OCI-LY3 (cell line): Measurements from ENCODE around the gene CPM.

ENCODE experiments used
- H2AFZ ChIP-seq: fragments of 200-600, 300-600 bp; shearing (Covaris generic); 2 replicates; pipeline ENCODE4 v1.6.0; 2014; ENCODE audit warnings: antibody characterized with exemption, low read depth, low read length
- H3K27ac ChIP-seq: fragments of 200-600, 300-600 bp; sonication (generic); 2 replicates; pipeline ENCODE4 v1.5.1; 2014; ENCODE audit warnings: mild to moderate bottlenecking, low read length, moderate library complexity, mixed read lengths
- H3K27me3 ChIP-seq: fragments of 200-600, 300-600 bp; sonication (generic); 2 replicates; pipeline ENCODE4 v1.6.1; 2014; ENCODE audit warnings: low read depth, low read length, mixed read lengths
- H3K36me3 ChIP-seq: fragments of 200-600, 300-600 bp; sonication (generic); replicated peaks from 2 replicates; pipeline ENCODE3; 2014; ENCODE audit warnings: low read depth, low read length, mixed read lengths
- H3K4me1 ChIP-seq: fragments of 300-600, 200-600 bp; sonication (generic); 2 replicates; pipeline ENCODE4 v1.6.1; 2014; ENCODE audit warnings: low read length, mixed read lengths
- H3K4me2 ChIP-seq: fragments of 200-600, 300-600 bp; sonication (generic); 2 replicates; pipeline ENCODE4 v1.6.1; 2014; ENCODE audit warnings: low read length, mixed read lengths
- H3K4me3 ChIP-seq: fragments of 300-600, 200-600 bp; sonication (generic); 2 replicates; pipeline ENCODE4 v1.5.1; 2014; ENCODE audit warnings: antibody characterized with exemption, mild to moderate bottlenecking, low read length, moderate library complexity
- H3K79me2 ChIP-seq: fragments of 300-600, 200-600 bp; shearing (Covaris generic); 2 replicates; pipeline ENCODE4 v1.6.1; 2014; ENCODE audit warnings: mild to moderate bottlenecking, low read length, mixed read lengths
- H3K9ac ChIP-seq: fragments of 300-600, 200-600 bp; shearing (Covaris generic); 2 replicates; pipeline ENCODE4 v1.6.0; 2014; ENCODE audit warnings: mild to moderate bottlenecking, low read length, moderate library complexity
- H3K9me3 ChIP-seq: fragments of 200-600, 300-600 bp; shearing (Covaris generic); 2 replicates; pipeline ENCODE4 v1.6.1; 2014; ENCODE audit warnings: low read length, mixed read lengths; ENCODE audit not compliant: insufficient read depth
- H4K20me1 ChIP-seq: fragments of 200-600, 300-600 bp; sonication (generic); 2 replicates; pipeline ENCODE4 v1.6.1; 2016; ENCODE audit warnings: low read length, mixed read lengths; ENCODE audit not compliant: insufficient read depth
- CTCF ChIP-seq: fragments of 200-600, 300-600 bp; sonication (generic); IDR thresholded peaks from 2 replicates; pipeline ENCODE4 v1.5.1; 2014; ENCODE audit warnings: antibody characterized with exemption, low read length, low read depth
- EZH2phosphoT487 ChIP-seq: fragments of 200-600 bp; shearing (Covaris generic); IDR thresholded peaks from 2 replicates; pipeline ENCODE4 v1.6.1; 2018; ENCODE audit warnings: antibody characterized with exemption, mixed run types, low read depth

The CPM gene

DNA sequence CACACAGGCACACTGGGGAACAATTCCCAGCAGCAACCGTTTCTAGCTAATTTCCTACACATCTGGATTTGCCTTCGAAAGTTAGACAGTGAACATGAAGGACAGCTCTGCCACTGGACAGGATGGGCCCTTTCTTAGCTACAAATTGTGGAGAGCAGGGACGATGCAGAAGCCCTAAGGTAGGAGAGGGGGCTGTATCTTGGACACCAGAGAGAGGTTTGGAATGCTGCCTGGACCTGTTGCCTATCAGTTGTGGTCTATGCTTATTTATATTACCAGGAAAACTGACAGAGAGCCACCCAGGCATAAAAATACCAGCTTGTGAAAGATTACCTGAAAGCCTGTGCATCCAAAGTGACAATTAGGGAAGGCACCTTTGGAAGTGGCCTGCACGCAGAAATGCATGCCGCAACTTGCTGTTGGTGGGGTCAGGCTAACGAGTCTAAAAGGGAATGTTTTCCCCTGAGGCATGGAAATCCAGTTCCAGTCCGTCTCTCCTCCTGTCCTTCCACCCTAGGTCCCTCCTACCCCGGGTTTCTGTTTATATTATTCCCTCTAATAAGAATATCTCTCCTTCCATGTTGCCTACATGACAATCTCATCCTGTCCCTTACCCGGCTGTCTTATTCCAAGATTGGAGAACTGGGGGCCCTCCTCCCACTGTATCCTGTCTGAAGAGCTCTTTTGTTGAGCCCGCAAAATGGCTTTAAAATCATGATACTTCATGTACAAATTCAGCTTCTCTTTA lies 64.8 kb downstream of the CPM start:
- no peaks in the 10 kb centered on the region for H3K79me2 ChIP-seq
- no peak overlapping the region for H2AFZ ChIP-seq
- H4K20me1 ChIP-seq = no peaks in the 10 kb centered on the region
- no peaks in the 10 kb centered on the region for H3K36me3 ChIP-seq
- no peaks in the 10 kb centered on the region for H3K27me3 ChIP-seq
- no peak overlapping the region for H3K9ac ChIP-seq
- TF ChIP-seq EZH2phosphoT487 = no peak
- TF ChIP-seq CTCF = no peak
- no peak overlapping the region for H3K4me2 ChIP-seq
- H3K27ac ChIP-seq = no peak overlapping the region
- H3K4me3 ChIP-seq = no peak overlapping the region
- H3K4me1 ChIP-seq = peaks cover 4% of the 10 kb centered on the region; the same call in 1 of the 2 replicates
- no peaks in the 10 kb centered on the region for H3K9me3 ChIP-seq

GRCh38 chr12:68867606-68868005 lies 65.4 kb downstream of the CPM start:
- no peak overlapping the region for H2AFZ ChIP-seq
- H3K79me2 ChIP-seq = no peaks in the 10 kb centered on the region
- H3K9ac ChIP-seq = no peak overlapping the region
- H3K27ac ChIP-seq = no peak overlapping the region
- TF ChIP-seq CTCF = no peak
- no peak for TF ChIP-seq EZH2phosphoT487
- H3K4me1 ChIP-seq = peaks cover 4% of the 10 kb centered on the region; the same call in 1 of the 2 replicates
- H3K9me3 ChIP-seq = no peaks in the 10 kb centered on the region
- no peaks in the 10 kb centered on the region for H3K27me3 ChIP-seq
- H4K20me1 ChIP-seq = no peaks in the 10 kb centered on the region
- no peak overlapping the region for H3K4me3 ChIP-seq
- no peaks in the 10 kb centered on the region for H3K36me3 ChIP-seq
- H3K4me2 ChIP-seq = no peak overlapping the region

DNA sequence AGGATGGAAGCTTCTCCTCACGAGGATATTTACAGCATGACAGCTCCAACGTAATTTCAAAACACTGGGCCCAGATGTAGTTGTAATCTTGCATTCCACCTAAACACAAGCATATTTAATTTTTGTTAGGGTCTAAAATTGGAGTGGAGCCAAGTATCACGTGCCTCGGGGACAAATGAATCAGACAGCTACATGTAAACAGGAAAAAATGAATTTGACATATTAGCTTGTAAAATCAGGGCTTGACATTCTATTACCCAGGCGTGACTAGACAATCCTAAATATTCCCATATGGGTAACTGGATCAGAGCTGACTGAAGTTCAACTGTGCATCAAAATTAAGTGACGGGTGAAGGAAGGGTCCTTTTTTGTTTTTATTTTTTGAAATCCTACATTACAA lies 66.0 kb downstream of the CPM start:
- Histone ChIP-seq H3K4me2 (no peak overlapping the region), H4K20me1 (no peaks in the 10 kb centered on the region), H3K9ac (no peak overlapping the region), H2AFZ (no peak overlapping the region), H3K79me2 (no peaks in the 10 kb centered on the region), H3K4me3 (no peak overlapping the region), H3K9me3 (no peaks in the 10 kb centered on the region), H3K27ac (no peak overlapping the region), H3K27me3 (no peaks in the 10 kb centered on the region), H3K4me1 (peaks cover 4% of the 10 kb centered on the region; the same call in 1 of the 2 replicates), H3K36me3 (no peaks in the 10 kb centered on the region)
- no peak for TF ChIP-seq EZH2phosphoT487
- TF ChIP-seq CTCF = no peak

DNA sequence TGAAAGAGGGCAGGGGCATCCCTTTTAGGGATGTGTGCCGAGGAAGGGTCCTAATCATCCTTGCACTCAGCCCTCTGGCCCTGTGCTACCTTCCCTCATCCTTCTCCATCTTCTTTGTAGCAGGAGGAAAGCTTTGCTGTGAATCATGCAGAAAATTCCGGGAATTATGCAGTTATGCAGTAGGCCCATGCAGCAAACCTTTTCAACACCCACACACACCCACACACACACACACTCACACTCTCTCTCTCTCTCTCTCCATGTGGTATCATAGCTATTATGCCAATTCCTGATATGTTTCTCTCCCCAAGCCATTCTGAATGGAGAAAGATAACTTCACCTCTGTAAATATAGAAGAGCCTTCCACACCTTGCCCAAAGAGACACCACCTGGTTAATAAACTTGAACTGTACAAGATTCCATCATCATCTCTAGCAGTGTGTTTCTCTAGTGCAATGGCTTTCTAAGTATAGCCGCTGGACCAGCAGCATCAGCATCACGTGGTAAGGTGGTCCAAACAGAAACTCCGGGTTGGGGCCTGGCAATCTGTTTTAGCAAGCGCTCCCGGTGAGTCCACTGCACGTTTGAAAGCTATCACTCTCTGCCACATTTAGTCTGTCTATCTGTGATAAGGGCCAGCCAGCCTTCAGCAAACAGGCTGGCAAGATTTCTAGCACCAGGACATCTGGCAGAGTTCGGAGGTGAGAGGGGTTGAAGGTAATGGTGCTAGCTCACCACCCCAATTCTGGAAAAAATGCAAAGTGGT lies 67.4 kb downstream of the CPM start:
- Histone ChIP-seq H3K27ac (no peak overlapping the region), H3K79me2 (no peaks in the 10 kb centered on the region), H3K9ac (no peak overlapping the region), H3K36me3 (no peaks in the 10 kb centered on the region), H3K4me1 (peaks cover 4% of the 10 kb centered on the region; the same call in 1 of the 2 replicates), H3K27me3 (no peaks in the 10 kb centered on the region), H3K4me3 (no peak overlapping the region), H4K20me1 (no peaks in the 10 kb centered on the region), H3K9me3 (no peaks in the 10 kb centered on the region), H3K4me2 (no peak overlapping the region), H2AFZ (no peak overlapping the region)
- TF ChIP-seq CTCF = no peak
- TF ChIP-seq EZH2phosphoT487 = no peak
